HG02840 (cell line): Measurements from ENCODE around the gene EXOC4.

Experiments
- ATAC-seq: cut with Tn5 transposase; IDR thresholded peaks from one replicate; pipeline ENCODE4 v1.9.1; 2021; ENCODE audit warnings: mild to moderate bottlenecking, moderate library complexity, moderate number of reproducible peaks; ENCODE audit not compliant: unreplicated experiment, low FRiP score

EXOC4 gene

DNA sequence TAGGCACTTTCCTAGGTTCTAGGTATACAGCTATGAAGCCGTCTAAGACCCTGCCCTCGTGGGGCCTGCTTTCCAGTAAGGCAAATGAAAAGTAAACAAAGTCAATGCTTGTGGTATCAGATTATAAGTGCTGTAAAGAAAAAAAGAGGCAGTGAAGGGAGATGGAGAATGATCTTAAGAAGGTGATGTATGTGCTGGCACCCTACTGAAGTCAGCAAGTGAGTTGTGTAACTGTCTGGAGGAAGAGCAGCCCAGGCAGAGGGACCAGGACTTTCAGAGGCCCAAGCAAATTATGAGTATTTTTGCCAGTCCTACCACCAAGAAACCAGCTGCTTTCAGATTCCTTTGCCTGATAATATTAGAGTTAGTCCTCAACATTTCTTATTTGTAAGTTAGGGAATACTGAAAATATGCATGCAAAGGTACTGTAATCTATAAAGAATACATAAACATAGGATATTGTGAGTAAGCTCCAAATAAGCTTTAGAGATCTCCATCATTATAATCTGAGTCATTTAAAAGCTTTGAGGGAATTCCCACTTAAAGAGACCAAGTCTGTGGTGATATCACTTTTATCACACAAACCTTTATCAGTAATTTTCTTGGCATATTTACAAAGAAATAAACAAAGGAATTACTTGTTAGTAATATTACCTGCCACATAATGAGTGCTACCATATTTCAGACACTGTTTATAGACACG is 545.1 kb downstream of the EXOC4 start:
- no peak for ATAC-seq

DNA sequence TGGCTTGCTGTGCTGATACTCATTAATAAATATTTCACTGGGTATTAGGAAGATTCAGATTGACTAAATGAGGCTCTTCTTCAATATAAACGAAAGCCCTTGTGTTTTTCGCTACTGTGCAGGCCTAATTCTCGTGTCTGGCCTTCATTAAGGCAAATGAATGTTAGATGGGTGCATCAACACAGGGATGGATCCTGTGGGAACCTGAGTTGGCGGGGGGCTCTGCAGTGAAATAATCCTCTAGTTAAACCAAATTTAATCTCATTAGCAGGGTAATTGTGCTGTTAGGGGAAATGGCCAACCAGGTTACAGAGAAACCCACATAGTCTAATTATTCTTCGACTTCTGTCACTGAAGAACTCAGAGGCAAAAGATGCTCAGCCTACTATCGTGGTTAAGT is 548.5 kb downstream of the EXOC4 start:
- no peak for ATAC-seq

DNA sequence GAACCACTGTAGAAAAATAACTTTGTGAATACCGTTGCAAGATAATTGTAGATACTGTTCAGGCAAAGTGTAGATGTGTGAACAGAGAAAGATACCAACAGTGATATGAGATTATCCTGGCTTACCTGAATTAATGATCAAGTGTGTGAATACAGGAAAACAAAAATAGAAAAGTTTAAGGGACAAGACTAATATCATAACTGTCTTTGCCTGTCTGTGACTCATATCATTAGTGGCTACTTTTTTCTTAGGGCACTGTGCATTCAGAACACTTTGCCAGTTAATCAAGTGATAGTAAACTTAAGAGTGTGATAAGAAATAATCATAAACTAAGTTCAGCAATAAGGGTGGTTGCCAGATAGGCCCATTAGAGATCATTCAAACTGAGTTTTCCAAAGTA is 551.2 kb downstream of the EXOC4 start:
- ATAC-seq = no peak

DNA sequence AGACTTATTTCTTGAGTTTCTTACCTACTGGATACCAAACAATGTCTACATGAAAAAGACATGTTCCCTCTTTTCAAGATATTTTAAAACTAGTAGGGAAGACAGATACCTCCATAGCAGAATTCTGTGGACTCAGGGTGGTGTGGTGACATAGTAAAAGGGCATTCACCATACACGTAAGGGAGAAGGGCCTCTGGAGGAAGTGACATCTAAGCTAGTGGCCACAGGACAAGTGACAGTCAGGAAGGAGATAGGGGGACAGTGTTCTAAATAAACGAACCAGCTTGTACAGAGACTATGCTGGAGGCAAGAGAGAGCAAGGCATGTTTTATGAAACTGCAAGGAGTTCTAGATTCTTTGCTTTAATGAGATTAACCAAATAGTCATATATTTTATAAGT is 552.5 kb downstream of the EXOC4 start:
- ATAC-seq = no peak

DNA sequence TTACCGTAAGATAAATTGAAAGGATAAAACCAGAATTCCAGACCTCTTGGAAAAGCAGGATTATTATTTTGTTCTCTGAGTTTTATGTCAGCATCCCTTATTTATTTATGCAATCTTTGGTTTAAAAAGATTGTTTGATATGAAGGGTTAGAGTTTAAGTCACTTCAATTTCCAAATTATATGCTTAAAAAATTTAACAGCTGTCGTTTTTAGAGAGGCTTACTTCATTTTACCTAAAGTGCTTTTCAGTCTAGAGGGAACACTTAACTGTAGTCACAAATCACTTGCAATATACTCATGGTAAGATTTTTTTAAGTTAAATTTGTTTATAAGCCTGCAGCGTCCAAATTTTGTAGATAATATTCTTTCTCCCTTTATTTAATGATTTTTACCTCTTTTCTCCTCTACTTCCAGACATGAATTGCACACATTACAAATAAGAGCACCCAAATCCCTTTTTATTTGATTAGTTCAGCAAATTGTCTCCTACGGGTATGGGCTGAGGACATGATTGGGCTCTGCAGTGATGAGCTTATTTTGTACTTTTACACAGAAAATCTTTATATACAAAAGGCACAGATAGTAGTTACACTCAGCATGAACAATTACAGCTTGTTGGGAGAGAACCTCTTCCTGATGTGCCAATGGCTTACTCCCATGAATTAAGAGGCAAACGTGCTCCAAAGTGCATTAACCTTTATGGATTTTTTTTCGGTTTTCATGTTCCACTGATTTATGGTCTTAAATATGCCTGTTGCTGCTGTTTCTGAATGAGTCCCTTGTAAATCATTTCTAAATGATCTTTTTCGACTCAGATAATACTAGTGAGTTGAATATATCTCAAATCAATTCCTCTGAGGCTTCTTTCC is 555.0 kb downstream of the EXOC4 start:
- ATAC-seq = no peak

DNA sequence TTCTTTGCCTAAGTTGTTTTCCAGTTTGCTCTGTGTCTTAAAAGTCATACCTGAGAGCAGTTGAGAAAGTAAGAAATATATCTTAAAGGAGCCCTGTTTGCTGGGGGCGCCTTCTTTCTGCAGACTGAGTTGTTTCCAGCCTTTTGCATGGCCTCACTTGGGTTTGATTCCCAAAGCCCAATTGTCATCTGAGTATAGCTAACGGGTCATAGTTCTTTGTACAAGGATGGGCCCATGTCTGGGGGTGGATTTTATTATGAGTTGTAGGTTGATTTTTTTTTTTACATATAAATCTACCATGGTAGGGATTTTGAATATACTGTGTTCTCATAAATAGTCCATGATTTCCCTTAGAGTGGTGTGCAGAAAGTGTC is 555.6 kb downstream of the EXOC4 start:
- ATAC-seq = no peak

DNA sequence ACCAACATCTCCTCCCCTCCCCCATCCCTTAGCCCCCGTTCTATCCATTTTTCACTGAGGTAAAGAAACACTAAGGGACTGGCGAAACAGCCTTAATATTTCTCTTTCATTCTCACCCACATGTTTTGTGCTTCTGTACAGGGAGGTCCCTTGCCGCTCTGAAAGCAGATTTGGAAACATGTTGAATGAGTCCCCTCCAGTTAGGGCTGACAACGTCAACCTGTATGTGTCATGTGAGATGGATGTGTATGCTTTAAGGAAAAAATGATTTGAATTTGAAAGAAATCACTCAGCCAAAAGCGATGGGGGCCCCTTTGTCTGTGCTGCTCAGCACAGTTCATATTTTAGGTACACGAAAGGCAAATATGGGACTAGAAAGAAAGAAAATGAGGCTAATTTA is 560.0 kb downstream of the EXOC4 start:
- ATAC-seq = no peak

DNA sequence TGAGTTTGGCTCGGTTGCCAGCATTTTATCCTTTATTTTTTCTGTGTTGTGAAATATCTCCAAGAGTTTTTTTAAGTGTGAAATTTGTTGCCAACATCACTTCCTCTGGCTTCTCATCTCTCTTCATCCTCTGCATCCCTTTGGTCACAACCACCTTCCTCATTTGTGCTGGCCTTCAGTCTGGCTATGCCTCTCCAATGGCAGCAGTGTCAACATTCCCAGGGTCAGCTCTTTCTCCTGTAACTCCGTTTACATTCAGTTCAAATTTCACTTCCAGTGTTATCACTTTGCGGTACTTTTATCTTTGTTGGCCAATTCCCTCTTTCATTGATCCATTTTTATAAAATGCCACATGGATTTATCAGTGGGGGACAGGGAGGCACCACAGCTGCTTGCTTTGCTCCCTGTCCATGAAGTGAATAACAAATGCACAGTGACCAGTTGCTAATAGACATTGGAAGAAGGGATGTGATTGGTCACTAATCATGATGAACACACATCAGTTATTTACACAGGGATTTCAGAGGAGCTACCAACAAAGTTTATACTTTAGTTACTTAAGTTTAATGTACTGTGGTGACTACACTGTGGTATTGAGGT is 562.8 kb downstream of the EXOC4 start:
- ATAC-seq = no peak

DNA sequence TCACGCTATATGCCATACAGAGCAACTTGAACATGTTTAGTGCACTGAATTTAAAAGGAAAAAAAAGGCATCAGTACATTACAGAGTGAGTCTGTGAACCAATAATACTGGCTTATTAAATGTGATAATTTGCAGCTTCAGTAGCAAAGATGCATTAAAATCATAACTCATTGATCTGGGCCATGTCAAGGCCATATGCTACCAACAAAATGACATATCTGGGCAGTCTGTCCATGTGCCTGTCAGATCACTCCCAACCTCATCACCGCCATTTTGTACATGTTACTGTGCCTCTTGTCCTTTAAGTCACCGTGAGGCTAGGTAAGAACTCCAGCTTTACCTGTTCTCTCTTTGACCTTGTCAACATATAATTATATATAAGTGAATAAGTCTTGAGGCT is 566.8 kb downstream of the EXOC4 start:
- no peak for ATAC-seq

DNA sequence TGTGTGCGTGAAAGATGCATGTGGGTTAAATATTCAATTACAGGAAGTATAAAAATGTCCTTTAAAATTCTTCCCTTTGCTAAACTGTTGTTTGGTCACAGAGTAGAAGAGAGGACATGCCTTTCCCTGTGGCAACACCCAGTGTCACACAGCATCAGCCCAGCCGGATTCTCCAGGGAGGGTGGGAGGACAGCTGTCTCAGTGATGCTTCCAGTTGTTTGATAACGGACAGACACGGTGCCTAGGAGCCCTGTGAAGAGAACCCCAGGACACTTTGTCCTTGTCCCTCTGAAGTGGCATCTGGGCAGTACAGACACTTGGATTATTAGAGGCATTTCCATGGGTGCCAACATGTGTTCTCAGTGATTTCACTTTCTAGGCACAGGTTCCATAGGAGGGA is 567.7 kb downstream of the EXOC4 start:
- no peak for ATAC-seq

DNA sequence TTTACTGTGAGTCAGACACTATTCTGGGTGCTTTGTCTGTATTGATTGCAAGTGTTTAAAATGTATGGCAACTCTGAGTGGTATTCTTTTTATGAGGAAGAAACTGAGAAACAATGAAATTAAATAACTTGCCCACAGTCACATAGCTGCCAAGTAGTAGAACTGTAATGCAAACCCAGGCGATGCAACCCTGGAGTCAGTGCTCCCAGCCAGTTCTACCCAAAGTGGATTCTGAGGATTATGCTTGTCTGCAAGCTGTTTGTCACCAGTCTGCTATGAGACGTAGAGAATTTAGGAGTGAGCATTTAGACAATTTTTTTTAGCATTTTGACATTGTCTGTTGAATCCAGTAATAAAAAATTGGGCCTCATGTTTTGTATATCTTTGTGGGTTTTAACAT is 568.3 kb downstream of the EXOC4 start:
- no peak for ATAC-seq

DNA sequence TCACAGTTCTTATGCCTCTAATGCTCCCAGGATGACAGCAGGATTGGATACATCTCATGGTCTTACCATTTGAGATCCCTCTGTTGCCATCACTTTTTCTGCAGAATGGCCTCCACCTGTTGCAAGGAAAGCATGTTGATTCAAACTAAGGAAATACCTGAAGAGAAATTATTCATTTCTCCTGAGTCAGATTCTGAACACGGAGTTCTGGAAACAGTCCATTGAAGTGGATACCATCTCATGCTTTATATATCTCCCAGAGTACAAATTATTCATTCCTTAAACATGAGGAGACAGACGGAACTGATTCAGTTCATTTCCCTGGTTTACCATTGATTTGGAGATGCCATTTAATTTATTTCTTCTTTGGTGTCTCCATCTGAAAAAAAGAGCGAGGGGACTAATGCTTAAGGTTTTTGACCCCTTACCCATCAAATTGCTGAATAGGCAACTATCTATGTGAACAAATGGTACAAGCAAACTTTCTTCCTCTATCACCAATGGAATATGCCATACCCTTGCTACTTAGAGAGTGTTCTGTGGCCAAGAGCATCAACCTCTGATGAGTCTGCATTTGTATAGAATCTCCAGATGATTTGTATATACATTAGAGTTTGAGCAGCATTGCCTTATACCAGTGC is 569.2 kb downstream of the EXOC4 start:
- ATAC-seq = no peak

DNA sequence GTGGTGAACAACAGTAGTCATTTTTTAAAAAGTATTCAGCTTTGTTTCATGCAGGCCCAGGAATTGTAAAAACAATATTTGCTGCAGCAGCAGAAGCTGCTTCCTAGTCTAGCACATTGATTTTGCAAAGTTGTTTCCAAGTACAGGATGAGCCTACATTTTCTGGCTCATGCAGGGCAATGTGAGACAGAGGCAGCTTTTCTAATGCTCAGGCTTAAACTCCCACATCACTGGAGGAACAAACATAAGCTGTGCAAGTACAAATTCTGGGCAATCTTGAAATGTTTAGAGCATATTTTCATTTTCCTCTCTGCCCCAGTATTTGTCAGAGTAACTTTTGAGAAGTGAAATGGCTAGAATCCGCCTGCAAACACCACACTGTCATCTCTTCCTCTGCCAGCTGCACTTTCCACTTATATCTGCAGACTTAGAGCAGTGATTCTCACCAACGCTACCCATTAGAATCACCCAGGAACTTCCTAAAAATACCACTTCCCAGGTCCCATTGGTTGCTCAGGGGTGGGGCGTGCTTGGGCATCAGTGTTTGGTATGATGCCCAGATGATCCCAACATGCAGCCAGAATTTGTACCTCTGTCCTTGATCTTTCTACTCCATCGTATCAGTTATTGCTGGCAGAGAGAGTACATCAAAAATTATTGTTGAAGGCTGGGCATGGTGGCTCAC is 570.1 kb downstream of the EXOC4 start:
- ATAC-seq = no peak

DNA sequence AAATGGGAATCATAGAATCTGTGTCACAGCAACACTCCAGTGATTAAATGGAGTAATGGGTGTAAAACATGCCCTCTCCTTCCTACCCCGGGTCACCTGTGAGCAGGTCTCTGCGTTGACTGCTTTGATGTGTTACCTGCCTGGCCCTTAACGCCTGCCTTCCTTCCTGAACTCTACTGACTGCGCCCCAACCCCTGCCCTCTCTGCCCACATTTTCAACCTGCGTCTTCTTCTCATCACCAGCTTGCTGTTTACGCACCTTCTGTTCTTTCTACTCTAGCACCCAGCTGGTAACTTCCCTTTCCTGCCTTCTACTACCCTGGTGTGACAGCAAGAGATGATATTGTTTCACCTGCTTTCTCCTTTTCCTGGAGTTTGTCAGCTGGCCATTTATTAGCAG is 571.3 kb downstream of the EXOC4 start:
- no peak for ATAC-seq

DNA sequence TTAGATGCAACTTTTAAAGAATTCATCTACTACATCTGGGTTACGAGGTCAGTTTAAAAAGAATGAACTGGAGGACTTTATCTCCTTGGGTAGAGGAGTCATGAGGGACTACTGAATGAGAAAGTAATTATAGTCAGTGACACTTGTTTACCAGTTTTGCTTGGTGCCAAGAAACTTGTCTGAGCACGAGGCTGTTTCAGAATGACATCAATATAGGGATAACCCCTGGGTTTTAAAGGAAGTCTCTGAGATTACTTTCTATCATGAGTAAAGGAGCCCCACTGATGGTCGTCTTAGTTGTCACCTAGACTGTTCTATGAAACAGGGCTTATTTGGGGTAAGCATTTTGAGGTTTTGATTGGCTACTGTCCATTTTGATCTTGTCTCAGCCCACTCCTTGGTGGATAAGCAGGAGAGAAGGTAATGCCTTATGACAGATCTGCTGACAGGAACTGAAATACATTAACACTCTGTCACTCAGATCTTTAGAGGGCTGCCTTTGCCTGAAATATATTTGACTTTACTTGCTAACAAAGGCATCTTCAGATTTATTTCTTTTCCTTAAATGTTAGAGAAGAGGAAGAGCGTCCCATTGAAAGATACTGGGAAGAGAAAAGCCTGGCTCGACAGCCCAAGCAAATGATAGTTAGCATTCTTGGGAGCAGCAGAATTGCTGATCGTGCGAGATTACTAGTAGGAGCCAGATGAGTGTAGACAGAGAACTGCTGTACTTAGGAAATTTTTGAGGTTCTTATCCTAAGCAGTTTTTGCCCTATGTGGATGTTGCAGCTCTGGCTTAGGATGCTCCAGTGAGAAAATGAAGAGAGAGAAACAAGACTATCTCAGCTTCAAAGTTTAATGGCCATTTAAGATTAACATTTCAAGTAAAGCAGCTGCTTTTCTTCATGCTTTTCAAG is 575.1 kb downstream of the EXOC4 start:
- ATAC-seq = no peak

DNA sequence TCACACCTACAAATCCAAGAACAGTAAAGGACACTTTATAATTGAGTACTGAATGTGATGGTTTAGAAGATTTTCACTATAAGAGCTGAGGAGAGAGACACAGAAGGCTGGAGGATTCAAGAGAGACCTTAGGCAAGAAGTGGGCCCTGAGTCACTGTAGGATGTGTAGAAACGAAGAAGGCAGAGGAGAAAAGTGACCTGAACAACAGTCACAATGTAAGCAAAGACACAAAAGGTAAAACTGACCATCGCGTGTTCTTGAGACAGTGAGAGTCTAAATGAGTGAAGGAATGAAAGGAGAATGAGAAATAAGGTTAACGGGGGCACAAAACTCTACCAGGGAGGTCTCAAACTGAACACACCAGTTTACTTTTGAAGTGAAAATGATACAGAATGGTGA is 576.0 kb downstream of the EXOC4 start:
- no peak for ATAC-seq

DNA sequence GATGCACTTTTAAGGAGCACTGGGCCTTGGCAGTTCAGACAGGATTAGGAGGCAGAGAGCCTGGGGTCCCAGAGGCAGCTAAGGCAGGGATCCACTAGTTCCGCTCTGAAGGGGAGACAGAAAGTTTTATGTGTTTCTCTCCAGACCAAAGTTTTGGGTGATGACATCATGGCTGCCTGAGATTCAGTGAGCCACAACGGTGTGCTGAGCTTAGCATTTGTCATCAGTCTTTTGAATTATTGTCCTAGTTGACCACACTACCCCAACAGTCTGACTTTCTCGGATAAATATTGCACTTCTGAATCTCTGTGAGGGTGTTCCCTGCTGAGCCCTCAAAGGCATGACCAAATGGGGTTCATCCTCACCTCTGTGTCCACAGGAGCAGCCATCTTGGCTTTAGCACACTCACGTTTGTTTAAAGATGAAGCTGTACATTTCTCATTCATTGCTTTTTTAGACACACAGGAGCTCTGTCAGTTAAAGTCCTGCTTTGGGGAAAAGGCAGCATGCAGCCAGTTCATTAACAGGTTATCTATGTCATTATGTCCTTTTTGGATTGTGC is 576.5 kb downstream of the EXOC4 start:
- ATAC-seq = no peak

DNA sequence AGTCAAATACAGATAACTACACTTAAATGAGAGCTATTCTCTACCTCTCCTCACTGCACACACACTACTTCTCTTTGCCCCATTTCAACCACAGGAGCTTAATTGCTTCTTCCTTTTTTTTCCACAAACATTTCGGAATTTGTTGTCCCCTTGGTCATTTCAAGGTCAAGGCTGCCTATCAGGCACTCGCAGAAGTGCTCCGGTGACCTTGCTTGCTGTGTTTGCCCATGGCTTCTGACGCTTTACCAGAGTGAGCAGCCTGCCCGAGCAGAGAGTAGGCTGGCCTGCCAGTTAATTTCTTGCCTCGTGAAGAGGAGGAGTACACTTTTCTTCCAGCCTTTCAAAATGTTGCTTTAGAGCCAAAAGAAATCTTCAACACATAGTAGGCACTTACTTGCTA is 577.2 kb downstream of the EXOC4 start:
- no peak for ATAC-seq

DNA sequence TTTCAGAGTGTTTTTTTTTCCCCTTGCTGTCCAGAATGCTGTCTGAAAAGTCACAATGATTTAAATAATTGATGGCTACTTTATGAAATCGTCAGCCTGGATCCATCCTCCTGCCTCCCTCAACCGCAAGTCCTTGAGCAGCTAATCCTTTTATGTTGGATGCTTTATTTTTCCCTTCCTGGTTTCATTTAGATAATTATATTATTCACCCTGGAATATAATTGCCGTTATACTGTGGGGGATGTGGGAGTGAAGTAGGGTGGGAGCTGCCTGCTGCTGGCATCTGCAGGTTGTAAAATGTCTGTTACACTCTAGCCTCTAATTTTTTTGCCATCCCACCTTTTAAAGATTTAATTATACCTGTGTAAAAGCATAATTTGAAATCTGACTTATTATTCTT is 583.8 kb downstream of the EXOC4 start:
- no peak for ATAC-seq
